Measurements from ENCODE around the gene PMFBP1. TPM values are rescaled to one million over a fixed set of nuclear protein-coding genes. Genes with fewer than 3 reads are reported as not detected.

Gene PMFBP1
- total RNA-seq, 1 donor from 2014 or later = 0.66 TPM

Other genes starting within 250 kb of the PMFBP1 start
- gene PKD1L3, start 171.8 kb downstream of the PMFBP1 start, total RNA-seq = 0.17 TPM
- 5.8 TPM for gene DHODH, start 163.4 kb downstream of the PMFBP1 start, total RNA-seq
- gene HP, start 117.7 kb downstream of the PMFBP1 start, total RNA-seq = 27.5 TPM
- 0.43 TPM for gene HPR, start 108.9 kb downstream of the PMFBP1 start, total RNA-seq
- gene TXNL4B, start 78.5 kb downstream of the PMFBP1 start, total RNA-seq = 14.0 TPM
- 55.7 TPM for gene DHX38, start 78.3 kb downstream of the PMFBP1 start, total RNA-seq

Measured in mucosa of gallbladder (tissue), 1 donor.